ENCODE measurements around the gene STON2. TPM values are rescaled to one million over a fixed set of nuclear protein-coding genes. Genes with fewer than 3 reads are reported as not detected.
"Not testable (repeated sequence)": the region's sequence is repeated elsewhere in the genome, so short reads cannot be mapped to it uniquely, and the experiment has no call there.

STON2 gene
- total and polyA plus RNA-seq, 12 donors = 0.33 to 14.5 (median 5.7) TPM

DNA sequence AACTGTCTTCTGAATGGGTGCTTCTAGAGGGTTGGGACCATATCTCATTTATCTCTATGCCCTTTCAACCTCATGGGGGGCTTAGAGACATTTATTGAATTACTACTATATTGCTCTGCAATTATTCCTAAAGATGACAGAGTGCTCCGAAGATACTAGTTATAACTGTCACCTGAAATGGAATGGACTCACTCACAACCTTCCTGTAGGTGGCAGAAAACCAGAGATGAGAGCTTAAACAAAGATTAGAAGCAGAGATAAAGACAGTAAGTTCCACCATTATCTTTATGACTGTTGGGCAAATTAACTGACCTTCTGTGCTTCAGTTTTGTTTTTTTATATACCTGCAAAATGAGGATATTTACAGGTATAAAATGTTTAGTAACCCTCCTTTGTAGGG lies 147.8 kb downstream of the STON2 start:
- Histone ChIP-seq H3K27ac (no peak overlapping the region), H3K9me3 (no peaks in the 10 kb centered on the region), H3K4me3 (no peak overlapping the region), H3K4me1 (no peaks in the 10 kb centered on the region), H3K36me3 (no peaks in the 10 kb centered on the region), H3K27me3 (peaks cover 0 to 5% (median 0%) of the 10 kb centered on the region in 7 donors)
- WGBS, 2 donors = 75 to 81% methylated on average over 1 of the region's 1 CpG
- intact Hi-C loops (cut with DNase I) = no loop called here
- DNase-seq = no peak
- TF ChIP-seq, protein P1, sequence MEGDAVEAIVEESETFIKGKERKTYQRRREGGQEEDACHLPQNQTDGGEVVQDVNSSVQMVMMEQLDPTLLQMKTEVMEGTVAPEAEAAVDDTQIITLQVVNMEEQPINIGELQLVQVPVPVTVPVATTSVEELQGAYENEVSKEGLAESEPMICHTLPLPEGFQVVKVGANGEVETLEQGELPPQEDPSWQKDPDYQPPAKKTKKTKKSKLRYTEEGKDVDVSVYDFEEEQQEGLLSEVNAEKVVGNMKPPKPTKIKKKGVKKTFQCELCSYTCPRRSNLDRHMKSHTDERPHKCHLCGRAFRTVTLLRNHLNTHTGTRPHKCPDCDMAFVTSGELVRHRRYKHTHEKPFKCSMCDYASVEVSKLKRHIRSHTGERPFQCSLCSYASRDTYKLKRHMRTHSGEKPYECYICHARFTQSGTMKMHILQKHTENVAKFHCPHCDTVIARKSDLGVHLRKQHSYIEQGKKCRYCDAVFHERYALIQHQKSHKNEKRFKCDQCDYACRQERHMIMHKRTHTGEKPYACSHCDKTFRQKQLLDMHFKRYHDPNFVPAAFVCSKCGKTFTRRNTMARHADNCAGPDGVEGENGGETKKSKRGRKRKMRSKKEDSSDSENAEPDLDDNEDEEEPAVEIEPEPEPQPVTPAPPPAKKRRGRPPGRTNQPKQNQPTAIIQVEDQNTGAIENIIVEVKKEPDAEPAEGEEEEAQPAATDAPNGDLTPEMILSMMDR (IDR thresholded peaks at IDR 0.05) = no peak
- no peak for ATAC-seq

DNA sequence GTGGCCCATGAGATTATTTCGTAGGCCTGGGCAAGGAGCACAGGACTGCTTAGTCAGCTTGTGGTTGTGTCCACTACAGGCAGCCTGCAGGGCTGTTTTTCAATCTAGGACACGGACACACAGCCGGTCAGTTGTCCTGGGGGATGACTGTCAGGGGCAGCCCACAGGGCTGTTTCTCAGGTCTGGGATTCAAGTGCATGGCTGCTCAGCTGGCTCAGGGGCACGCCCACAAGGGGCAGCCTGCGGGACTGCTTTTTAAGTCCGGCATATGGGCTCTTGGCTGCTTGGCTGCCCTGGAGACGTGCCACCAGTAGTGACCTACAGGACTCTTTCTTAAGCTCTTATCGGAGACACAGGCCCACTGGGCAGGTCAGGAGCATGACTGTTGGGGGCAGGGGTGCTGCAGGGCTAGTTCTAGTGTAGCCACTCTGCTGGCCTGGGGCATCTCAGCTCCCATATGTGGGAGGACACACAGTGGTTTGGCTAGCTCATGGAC lies 152.8 kb downstream of the STON2 start:
- no peak overlapping the region for H3K4me3 ChIP-seq
- no peaks in the 10 kb centered on the region for H3K36me3 ChIP-seq
- TF ChIP-seq, protein P1 (IDR thresholded peaks at IDR 0.05) = no peak
- no peak for DNase-seq
- intact Hi-C loops (cut with DNase I) = no loop called here
- H3K27me3 ChIP-seq = no peaks in the 10 kb centered on the region
- peaks cover 0 to 17% (median 6%) of the 10 kb centered on the region in 11 donors for H3K9me3 ChIP-seq
- ATAC-seq = peak in 2 of 8 donors; percentile 16 to 26
- 61 to 68% methylated on average over 8 of the region's 8 CpGs for WGBS, 2 donors
- no peaks in the 10 kb centered on the region for H3K4me1 ChIP-seq
- H3K27ac ChIP-seq = no peak overlapping the region

DNA sequence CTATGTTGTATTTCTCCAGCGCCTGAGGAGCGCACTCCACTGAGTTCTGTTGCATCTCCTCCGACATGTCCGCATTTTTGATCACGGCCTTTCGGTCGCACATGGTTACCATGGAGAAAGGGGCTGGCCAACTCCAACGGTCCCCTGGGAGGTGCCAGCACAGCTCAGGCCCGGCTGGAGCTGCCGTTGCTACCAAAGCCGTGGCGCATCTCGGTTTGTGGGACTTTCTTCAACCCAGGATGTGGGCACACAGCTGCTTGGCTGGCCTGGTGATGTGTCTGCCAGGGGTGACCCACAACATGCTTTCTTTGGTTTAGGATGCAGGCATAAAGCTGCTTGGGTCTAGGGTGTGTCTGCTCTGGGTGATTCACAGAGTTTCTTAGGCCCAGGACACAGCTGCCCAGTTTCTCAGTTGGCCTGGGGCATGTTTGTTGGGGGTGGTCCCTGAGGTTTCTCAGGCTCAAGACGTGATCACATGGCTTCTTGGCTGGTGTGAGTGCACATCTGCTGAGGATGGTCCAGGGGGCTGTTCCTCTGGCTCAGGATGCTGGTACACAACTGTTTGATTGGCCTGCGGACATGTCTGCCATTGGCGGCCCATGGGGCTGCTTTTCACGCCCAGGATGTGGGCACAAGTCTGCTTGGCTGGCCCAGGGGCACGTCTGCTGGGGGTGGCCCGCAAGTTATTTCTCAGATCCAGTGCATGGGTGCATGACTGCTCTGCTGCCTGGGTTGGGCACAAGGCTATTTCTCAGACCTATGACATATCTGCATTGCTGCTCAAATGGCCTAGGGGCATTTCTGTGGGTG lies 153.5 kb downstream of the STON2 start:
- no peaks in the 10 kb centered on the region for H3K36me3 ChIP-seq
- H3K27ac ChIP-seq = no peak overlapping the region
- H3K4me1 ChIP-seq = no peaks in the 10 kb centered on the region
- TF ChIP-seq, protein P1 (IDR thresholded peaks at IDR 0.05) = no peak
- DNase-seq = no peak
- intact Hi-C loops (cut with DNase I) = no loop called here
- H3K27me3 ChIP-seq = no peaks in the 10 kb centered on the region
- ATAC-seq = no peak
- no peak overlapping the region for H3K4me3 ChIP-seq
- WGBS, 2 donors = 86 to 91% methylated on average over 19 of the region's 19 CpGs
- peaks cover 0 to 23% (median 6%) of the 10 kb centered on the region in 11 donors for H3K9me3 ChIP-seq

DNA sequence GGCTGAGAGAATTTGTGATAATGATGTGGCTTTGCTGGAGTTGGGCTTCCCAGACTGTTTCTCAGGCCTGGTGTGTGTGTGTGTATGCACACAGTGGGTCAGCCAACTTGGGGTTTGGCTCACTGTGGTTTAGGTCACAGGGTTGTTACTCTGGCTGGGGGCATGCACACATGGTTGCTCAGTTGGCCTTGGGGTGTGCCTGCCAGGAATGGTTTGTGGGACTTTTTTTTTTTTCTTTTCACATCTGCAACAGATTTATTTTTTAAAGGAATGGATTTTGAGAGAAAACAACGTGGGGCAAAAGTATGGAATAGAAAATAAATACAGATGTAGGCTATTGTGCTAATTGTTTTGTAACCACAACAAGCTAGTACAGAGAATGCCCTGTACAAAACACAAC lies 154.4 kb downstream of the STON2 start:
- no peak overlapping the region for H3K4me3 ChIP-seq
- H3K9me3 ChIP-seq = peaks cover 0 to 30% (median 6%) of the 10 kb centered on the region in 11 donors
- 49 to 63% methylated on average over 1 of the region's 1 CpG for WGBS, 2 donors
- H3K27ac ChIP-seq = no peak overlapping the region
- TF ChIP-seq, protein P1 (IDR thresholded peaks at IDR 0.05) = no peak
- H3K36me3 ChIP-seq = no peaks in the 10 kb centered on the region
- no peaks in the 10 kb centered on the region for H3K4me1 ChIP-seq
- DNase-seq = no peak
- intact Hi-C loops (cut with DNase I) = no loop called here
- no peaks in the 10 kb centered on the region for H3K27me3 ChIP-seq
- no peak for ATAC-seq

DNA sequence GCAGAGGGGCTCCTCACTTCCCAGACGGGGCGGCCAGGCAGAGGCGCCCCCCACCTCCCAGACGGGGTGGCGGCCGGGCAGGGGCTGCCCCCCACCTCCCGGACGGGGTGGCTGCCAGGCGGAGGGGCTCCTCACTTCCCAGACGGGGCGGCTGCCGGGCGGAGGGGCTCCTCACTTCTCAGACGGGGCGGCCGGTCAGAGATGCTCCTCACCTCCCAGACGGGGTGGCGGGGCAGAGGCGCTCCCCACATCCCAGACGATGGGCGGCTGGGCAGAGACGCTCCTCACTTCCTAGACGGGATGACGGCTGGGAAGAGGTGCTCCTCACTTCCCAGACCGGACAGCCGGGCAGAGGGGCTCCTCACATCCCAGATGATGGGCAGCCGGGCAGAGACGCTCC lies 155.7 kb downstream of the STON2 start:
- peaks cover 0 to 32% (median 6%) of the 10 kb centered on the region in 11 donors for H3K9me3 ChIP-seq
- H3K27me3 ChIP-seq; H3K27ac ChIP-seq; H3K36me3 ChIP-seq; ATAC-seq; H3K4me3 ChIP-seq; intact Hi-C loops (cut with DNase I); DNase-seq; H3K4me1 ChIP-seq: not testable (repeated sequence)
- WGBS, 2 donors = 91 to 92% methylated on average over 20 to 27 of the region's 28 CpGs
